Smooth muscle cell of the brain vasculature (primary cell): ENCODE data around the gene CD209.

ENCODE experiments used
- DNase-seq: peaks from one replicate; pipeline ENCODE4 v3.0.0-alpha.2; 2012; ENCODE audit warnings: low read depth, low spot score

The CD209 gene

DNA sequence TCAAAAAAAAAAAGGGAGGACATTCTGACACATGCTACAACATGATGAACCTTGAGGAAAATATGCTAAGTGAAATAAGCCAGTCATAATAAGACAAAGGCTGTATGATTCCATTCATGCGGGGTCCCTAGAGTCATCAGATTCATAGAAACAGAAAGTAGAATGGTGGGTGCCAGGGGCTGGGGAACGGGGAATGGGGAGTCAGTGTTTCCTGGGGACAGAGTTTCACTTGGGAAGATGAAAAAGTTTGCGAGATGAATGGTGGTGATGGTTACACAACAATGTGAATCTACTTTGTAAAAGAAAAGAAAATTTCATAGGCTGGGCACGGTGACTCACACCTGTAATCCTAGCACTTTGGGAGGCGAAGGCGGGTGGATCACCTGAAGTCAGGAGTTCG lies 9.3 kb downstream of the CD209 start:
- no peak for DNase-seq

DNA sequence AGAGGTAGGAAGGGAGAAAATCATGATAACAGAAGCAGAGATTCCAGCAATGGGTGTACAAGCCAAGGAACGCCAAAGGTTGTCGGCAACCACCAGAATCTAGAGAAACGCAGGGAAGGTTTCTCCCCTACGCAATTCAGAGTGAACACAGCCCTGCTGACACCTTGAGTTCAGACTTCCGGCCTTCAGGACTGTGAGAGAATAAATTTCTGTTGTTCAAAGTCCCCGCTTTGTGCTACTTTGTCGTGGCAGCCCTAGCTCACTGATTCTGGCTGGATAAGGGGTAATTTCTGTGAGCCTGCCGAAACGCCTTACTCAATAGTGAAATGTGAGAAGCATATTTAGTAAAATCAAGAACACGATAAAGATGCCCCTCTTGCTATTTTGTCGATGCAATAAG lies 10.1 kb downstream of the CD209 start:
- no peak for DNase-seq

DNA sequence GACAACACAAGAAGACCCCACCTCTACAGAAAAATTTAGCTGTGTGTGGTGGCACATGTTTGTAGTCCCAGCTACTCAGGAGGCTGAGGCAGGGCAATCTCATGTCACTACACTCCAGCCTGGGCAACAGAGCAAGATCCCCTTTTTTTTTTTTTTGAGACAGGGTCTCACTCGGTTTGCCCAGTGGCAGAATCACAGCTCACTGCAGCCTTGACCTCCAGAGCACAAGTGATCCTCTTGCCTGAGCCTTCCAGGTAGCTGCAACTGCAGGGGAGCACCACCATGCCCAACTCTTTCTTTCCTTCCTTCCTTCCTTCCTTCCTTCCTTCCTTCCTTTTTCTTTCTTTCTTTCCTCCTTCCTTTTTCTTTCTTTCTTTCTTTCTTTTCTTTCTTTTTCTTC lies 11.2 kb downstream of the CD209 start:
- no peak for DNase-seq

DNA sequence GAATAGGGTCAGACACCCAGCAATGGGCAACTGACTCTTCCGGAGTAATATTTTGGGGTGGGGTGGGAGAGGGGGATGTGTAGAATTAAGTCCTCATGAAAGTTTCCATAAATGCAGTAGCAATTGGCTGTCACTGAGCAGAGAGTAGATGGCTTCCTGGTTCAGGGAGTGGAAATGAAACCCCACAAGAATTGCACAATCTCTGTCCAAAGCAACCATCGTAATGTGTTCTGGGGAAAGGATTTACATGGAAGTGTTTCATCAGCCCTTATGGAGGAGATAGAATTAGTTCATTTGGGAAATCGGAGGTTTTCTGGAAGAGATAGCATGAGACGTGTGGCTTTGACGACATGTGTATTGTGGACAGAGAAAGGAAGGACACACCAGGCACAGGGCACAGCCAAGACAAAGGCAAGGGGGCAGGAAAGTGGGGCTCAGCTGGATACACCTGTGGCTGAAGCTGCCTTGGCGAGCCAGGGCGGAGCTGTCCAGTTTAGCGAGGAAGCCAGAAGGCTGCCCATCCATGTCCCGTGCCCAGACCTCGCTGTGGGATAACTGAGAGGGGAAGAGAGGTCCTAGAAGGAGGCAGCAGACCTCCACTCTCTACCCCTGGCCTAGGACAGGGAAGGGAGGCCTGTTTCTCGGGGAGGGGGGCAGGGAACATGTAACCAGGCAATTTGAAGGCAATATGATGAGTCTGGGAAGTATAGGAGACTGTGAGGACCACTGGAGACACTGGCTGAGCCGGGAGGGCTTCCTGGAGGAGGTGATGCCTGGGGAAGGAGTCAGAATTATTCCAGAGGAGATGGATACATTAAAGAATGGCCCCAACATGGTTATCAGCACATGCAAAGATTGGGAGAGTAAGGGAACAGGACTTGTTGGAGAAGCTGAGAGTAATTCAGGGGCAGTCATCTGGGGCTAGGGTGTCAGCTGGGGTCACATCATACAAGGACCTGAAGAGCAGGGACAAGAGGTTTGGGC lies 12.8 kb downstream of the CD209 start:
- no peak for DNase-seq

DNA sequence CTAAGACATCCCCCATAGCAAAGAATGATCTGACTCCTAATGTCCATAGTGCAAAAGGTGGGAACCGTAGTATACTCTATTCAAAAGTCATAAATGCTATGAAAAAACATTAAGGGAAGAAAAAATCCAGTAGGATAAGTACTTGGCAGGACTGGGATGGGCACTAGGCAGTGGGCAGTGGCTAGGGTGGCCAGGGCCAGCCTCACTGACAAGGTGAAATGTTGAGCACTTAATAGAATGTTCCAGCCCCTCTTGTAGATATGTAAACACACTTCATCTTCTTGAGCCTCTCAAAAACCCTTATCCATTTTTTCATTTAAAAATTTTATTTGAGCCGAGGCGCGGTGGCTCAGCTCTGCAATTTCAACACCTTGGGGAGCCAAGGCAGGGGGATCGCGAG lies 14.0 kb downstream of the CD209 start:
- DNase-seq = no peak

DNA sequence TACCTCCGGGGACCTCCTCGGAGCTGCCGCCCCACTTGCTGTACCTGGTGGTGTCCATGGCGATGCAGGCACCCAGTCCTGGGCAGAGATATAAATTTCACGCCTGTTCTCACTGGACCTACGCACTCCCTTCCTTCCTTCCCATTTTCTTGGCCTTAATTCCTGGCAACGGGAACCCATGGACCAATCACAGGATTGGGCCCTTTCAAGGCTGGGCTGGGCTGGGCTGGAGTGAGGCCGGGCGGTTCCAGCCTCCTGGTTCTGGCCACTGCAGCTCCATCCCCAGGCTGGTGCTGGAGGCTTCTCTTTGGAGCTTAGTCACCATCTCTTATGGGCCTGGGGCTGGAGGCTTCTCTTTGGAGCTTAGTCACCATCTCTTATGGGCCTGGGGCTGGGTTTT lies 15.3 kb downstream of the CD209 start, which contains the start of gene CLEC4G:
Gene CLEC4G (minus strand): TSS at position 66 of the 400 bp plus-strand sequence. CDS start 8 bp downstream, at position 58.
- DNase-seq = no peak

DNA sequence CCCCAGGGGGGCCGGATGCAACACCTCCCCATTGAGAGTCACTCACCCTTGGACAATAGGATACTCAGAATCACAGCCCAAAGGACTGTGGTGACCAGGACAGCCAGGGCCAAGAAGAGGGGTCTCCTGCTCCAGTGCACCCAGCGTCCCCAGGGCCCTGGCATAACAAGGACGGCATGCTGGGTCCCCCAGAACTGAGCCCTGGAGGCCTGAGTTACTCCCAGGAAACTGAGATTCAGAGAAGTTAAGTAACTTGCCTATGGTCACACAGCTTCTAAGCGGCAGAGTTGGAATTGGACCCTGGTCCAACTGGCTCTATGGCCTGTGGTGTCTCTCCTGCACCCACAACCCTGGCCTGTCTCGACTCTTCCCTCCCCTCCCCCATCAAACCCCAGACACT lies 15.7 kb downstream of the CD209 start:
- no peak for DNase-seq

DNA sequence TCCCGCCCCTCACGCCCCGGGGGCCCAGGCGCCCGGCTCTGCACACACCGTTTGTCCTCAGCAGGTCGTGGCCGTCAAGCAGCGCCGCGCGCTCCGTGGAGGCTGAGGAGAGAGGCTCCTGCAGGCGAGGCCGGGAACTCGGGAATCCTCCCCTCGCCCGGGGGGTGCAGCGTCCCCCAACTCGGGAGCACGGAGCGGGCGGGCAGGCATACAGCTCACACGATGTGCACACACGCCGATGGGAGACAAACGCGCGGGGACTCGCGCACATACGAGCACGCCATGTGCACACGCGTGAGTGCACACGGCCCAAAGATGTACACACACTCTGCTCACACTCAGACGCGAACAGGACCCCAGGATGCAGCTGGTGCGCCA lies 16.1 kb downstream of the CD209 start:
- DNase-seq = no peak

DNA sequence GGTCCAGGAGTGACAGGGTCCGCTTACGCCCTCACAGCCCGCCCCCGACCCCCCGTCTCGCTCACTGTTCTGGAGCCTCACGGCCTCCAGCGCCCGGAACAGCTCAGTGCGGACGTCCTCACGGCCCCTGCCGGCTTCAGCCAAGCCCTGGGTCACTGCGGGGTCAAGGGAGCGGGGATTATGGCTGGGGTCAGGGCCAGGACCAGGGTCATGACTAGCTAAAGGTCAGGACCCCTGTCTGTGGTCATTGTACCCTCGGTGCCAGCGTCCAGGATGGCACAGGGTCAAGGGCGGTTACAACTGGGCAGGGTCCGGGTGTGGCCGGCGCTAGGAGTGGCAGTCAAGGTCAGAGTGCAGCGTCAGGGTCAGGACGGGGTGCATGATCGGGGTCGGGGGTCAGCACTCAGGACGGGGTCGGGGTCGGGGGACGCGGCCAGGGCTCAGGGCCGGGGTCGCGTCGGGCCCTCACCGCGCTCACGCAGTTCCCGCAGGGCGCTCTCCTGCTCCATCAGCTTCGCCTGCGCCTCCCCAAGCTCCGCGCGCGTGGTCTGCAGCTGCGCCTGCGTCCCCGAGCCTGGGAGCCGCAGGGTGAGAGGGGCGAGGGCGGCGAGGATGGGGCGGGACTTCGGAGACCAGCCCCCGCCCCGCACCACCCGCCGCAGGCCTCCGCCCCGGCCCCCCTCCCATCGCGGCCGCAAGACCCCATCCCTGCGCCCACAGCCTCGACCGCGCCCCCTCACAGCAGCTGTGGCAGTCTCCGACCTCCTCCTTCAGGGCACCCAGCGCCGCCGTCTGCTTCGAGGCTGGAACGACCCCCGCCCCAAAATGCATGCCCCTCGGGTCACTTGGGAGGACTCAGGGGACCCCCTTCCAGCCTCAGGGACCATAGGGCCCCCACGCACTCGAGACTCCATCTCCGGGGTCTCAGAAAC lies 16.8 kb downstream of the CD209 start:
- DNase-seq = no peak

DNA sequence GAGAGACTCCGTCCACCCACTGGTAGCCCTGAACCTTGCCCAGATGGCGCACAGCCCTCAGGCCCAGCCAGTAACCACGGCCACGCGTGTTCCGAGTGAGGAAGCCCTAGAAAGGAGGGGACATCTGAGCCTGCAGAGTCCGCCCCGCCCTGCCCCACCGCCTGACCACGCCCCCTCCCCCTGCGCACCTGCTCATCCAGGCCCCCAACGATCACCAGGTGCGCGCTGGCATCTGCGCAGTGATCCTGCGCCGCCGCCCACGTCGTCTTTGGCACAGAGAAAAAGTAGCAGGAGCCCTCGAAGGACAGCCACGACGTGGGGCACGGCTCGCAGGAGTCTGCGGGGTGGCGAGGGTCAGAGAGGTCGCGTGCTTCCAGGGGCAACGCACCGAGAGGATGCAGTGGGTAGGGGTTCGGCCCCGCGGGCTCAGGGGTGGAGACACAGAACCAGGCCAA lies 17.5 kb downstream of the CD209 start:
- no peak for DNase-seq

DNA sequence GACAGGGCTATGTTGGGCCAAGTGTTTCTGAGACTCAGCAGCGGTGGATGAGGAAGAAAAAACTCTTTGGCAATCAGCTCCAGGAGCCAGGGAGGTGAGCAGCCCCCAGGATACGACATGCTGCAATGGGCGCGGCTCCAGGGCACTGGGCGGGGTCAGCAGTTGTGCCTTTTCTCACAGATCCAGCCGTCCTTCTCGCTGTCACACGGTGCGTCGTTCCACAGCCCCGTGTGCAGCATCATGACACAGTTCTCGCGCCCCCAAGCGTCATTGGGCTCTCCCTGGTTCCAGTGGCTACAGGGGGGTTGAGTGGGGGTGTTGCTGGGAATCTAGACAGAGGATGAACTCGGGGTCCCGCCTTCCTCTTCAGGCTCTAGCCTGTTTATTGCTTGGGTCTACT lies 18.1 kb downstream of the CD209 start:
- DNase-seq = no peak

DNA sequence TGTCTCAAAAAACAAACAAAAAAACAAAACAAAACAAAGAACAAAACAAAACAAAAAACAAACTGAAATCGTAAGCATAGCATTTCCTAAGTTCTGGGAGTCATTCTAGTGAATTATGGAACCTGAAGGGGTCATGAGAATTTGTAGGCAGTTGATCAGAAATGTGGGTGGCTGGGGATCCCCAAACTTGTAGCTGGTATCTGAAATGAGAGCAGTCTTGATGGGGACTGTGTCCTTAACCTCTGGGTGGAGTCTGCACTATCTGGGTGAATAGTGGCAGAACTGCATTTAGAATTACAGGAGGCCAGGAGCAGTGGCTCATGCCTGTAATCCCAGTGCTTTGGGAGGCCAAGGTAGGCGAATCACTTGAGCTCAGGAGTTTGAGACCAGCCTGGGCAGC lies 21.5 kb downstream of the CD209 start:
- no peak for DNase-seq

DNA sequence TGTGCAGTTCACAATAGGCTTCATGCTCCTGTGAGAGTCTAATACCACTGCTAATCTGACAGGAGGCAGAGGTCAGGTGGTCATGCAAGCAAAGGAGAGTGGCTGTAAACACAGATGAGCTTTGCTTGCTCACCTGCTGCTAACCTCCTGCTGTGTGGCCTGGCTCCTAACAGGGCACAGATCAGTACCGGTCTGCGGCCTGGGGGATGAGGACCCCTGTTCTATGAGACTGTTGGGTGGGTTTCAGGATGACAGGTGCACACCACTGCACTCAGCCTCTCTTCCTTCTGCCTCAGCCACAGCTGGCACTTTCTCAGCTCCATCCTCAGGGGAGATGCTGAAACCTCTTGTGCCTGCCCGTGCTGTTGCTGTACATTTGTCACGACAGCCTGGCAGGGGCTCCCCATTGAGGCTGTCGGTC lies 25.1 kb downstream of the CD209 start:
- DNase-seq = no peak

DNA sequence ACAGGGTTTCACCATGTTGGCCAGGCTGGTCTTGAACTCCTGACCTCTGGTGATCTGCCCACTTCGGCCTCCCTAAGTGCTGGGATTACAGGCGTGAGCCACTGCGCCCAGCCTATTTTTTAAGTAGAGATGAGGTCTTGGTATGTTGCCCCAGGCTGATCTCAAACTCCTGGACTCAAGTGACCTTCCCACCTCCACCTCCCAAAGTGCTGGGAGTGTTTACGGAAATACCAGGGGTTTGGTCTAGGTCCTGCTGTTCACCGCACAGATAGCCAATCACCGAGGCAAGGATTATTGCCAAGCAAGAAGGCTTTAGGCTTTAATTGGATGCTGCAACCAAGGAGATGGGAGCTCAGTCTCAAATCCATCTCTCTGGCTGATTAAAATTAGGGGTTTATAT lies 27.0 kb downstream of the CD209 start:
- no peak for DNase-seq

DNA sequence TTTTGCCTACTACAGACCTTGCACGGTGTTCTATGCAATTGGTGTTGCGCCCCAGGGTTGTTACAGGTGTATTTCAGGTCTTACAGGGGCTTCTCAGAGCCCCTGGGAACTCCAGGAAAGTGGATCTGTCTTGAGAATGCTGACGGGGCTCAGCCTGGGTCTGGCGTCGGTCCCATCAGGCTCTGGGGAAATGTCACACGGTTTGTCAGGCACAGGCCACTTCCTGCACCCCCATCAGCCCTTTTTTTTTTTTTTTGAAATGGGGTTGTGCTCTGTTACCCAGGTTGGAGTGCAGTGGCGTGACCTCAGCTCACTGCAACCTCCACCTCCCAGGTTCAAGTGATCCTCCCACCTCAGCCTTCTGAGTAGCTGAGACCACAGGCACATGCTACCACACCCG lies 28.7 kb downstream of the CD209 start:
- no peak for DNase-seq

DNA sequence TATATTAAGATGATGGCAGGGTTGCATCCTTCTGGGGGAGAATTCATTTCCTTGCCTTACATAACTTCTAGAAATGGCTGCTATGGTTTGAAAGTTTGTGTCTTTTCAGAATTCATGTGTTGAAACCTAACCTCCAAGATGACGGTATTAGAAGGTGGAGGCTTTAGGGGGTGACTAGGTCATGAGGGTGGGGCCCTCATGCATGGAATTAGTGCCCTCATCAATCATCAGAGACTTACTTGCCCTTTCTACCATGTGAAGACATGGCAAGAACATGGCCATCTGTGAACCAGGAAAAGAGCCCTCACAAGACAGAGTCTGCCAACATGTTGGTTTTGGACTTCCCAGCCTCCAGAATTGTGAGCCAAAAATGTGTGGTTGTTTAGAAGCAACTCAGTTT lies 30.6 kb downstream of the CD209 start:
- no peak for DNase-seq

DNA sequence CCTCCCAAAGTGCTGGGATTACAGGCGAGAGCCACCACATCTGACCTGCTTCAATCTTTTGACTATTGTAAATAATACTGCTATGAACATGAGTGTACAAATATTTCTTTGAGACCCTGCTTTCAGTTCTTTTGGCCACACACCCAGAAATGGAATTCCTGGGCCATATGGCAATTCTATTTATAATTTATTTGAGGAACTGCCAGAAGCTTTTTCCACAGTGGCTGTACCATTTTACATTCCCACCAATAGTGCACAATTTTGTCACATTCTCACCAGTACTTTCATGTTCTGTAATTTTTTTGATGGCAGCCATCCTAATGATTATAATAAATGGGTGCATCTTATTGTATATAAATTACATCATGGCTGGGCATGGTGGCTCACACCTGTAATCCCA lies 31.7 kb downstream of the CD209 start:
- DNase-seq = no peak

DNA sequence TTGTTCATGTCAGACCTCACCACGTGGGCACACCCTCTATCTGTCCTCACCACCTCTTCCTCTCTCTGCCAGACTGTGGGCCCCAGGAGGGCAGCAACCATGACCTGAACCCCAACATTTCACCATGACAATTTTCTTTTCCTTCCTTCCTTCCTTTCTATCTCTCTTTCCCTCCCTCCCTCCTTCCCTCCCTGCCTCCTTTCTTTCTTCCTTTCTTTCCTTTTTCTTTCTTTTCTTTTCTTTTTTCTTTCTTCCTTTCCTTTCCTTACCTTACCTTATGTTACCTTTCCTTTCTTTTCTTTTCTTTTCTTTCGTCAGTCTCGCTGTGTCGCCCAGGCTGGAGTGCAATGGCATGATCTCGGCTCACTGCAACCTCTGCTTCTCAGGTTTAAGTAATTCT lies 36.7 kb downstream of the CD209 start:
- no peak for DNase-seq

DNA sequence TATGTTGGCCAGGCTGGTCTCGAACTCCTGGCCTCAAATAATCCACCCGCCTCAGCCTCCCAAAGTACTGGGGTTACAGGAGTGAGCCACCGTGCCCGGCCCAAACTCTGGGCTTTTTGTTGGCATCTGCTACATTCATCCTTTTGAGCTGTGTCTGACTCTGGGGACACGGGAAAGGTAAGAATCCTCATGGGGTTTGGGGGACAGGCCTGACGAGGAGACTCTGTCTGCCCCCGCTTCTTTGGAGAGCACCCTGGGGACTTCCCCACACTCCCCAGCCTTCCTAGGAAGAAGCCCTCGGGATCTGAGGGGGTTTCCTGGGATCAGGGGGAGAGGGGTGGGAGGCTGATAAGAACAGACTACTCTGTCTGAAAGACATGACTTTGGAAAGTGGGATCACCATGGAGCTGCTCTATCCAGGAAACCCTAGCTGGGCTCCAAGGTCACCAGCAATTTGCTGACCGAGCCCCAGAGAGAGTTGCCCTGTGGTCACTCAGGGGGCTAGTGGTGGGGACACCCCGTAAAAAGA lies 37.3 kb downstream of the CD209 start:
- no peak for DNase-seq

DNA sequence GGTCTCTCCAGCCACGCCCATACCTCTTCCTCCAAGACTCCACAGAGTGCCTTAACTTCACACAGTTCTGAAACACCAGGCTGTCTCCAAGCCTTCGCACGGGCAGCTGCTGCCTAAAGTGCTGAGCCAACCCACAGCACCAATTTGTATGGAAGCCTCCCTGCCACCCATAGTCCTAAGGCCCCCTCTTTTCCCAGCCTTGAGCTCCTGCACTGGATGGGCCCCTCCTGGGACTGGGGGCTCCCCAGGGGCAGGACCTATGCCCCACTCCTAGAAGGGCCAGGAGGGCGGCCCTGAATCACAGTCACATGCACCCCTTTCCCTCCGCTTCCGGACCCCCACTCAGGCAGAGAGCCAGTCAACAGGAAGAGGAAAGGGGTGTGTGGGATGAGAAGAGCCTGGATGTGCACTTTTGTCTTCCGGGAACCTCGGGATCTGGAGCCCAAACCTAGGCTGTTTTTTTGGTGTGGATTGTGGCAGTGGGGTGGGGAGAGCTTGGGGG lies 40.3 kb downstream of the CD209 start:
- DNase-seq = no peak

DNA sequence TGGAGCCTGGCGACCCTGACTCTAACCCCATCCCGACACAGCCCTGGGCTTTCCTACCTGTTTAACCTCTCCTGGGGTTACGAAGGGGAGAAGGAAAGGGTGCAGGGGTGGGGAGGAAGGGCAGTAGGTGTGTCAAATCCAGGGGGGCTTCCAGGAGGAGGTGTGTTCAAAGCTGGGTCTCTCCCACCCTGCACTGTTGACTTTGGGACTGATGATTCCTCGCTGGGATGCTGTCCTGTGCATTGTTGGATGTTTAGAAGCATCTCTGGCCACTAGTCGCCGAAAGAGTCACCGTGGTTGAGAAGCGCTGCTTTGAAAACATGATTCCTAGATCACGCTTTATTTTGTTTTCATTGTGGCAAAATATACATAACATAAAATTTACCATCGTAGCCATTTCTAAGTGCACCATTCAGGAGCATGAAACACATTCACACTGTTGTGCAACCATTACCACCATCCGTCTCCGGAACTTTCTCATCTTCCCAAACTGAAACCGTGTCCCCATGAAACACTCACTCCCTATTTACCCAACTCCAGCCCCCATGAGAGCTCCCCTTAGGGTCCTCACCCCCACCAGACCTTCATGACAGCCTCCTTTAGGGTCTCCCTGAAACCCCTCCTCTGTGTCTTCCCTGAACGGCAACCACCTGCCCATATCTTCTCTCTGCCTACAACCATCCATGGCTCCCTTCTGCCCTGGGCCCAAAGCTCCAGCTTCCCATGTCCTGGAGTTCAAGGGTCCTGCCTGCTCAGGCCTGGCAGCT lies 41.0 kb downstream of the CD209 start:
- no peak for DNase-seq
